T47D (cell line): Measurements from ENCODE around the gene TRIM47.
A peak's percentile ranks its signal among the peaks of the same experiment; 100 is the strongest.

Experiments
- DNase-seq, 2 experiments: peaks; one replicate each; pipeline versions ENCODE4 v3.0.0 to v3.0.0-alpha.2; 2011 to 2012; ENCODE audit warnings: low read depth in 1 of 2, low spot score in 1 of 2
- JUND ChIP-seq: IDR thresholded peaks from 2 replicates; pipeline ENCODE4 v1.6.1; 2012; ENCODE audit warnings: low read depth
- in situ Hi-C: cut with HindIII; loops from 2 replicates; pipeline ENCODE4 v1.10.0; 2016; ENCODE audit warnings: low sequenced_read_pairs, low pct_unique_long_range_greater_than_20kb

Gene TRIM47

DNA sequence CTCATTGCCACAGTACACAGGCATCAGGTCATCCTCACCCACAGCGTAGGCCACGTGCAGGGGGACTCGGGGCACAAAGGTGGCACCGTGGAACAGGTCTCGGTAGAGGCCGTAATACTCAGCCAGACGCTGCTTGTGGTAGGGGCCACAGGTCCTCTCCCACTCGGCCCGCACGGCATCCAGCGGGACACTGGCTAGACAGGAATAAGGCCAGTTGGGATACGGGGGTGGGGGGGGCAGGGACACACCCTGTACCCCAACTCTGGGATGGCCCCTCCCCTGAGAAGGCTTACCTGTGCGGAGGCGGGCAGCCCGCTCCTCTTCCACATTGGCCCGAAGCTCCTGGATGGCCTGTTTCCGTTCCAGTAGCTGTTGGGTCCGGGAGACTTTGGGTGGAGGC is 23.3 kb upstream of the TRIM47 start:
- in situ Hi-C loops, result no loop called here
- TF ChIP-seq JUND, result no peak
- DNase-seq, result no peak

DNA sequence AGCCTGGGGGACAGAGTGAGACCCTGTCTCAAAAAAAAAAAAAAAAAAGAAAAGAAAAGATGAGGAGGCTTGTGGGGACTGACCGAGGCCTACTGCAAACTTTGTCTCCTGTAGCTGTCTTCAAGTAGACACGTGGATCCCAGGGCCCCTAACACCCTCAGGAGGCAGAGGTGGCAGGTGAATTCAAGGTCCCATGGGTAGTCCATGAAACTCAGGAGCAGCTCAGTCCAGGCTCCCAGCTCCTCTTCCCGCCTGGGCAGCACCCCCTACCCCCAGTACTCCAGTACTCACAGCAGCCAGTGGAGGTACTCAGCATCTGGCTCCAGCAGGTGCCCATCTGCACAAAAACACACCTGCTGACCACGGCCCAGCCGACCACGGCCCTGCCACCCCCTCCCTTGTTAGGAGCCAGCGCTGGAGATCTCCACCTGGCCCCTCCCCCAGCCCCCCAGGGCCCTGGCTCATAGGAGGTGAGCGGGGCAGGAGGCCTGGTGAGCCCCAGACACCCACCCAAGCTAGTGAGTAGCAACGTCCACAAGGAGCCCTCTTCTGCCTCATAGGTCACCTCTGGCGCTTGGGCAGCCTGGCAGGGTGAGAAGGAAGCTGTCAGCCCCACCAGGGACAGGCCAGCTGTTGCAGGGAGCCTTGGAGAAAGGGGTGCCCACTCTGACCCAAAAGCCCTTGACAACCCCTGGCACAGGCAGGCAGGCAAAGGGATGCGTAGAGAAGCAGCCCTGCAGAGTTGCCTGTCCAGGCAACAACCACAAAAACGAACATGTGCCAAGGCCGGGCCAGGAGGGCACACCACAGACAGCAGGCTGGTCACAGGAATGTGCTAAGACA is 22.5 kb upstream of the TRIM47 start:
- DNase-seq, result no peak
- in situ Hi-C loops, result no loop called here

DNA sequence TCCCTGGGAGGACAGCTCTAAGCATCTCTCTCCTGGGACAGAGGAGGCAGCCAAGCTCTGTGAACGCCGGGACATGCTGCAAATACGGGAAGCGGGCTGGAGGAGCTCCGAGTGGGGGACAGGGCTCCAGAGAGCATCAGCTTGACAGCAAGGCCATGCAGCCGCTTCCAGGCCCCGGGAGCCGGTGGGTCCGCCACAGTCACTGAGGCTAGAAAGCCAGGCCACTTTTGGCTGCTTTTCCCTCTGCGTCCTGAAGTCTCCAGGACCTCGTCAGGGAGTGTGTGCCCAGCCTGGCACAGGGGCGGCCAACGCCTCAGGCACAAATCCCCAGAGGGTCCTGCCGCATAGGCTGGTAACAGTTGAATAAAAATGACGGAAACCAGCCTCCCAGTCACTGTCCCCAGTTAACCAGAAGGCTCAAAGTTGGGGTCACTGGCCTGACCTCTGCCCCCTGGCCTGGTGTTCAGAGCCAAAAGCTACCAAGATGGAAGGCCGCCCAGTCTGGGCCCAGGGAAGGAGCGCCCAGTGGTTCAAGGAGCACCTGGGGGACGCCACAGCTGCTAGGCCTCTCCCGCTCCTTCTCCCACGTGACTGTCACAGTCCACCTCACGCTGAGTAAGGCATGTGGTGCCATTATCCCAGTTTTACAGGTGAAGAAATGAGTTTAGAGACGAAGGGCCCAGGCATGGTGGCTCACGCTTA is 21.5 kb upstream of the TRIM47 start:
- no peak for DNase-seq
- no peak for TF ChIP-seq JUND
- in situ Hi-C loops, result no loop called here

More for the DNA sequence above, 22.5 kb upstream of the TRIM47 start:
- TF ChIP-seq JUND, result no peak

DNA sequence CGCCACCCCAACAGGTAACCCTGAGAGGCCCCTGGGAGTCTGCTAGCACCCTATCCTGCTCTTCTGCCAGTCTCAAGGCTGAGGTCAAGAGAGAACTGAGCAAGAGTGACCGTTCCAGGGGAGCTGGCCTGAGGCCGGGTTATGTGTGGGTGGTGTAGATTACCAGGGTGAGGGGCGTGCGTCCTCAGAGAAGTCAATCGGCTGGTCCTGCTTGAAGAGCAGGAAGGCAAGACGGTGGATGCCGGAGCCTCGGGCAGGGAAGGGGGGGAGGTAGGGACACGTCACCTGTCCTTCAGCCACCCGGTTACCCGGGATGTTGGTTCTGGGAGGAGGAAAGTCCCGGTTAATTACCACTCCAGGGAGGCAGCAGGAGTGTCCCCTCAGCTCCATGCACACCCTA is 21.0 kb upstream of the TRIM47 start:
- DNase-seq, result no peak
- no peak for TF ChIP-seq JUND
- in situ Hi-C loops, result no loop called here

DNA sequence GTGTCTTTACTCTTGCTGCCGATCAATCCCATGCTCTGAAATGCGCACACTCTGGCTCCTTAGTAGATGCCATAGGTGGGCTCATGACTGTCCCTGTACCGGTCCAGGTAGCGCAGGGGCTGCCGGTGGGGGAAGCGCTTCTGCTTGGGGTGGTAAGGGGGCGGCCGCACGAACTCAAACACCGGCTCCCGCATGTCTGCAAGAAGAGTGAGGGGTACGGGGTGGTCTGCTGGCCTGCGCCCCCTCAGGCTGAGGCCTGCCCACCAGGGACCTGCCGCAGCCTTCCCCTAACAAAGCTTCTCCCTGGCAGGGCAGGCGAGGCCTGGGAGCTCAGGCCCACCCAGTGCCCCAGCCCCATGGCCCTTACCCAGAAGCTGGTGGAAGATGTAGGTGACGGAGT is 20.4 kb upstream of the TRIM47 start:
- in situ Hi-C loops, result no loop called here
- DNase-seq, result no peak
- no peak for TF ChIP-seq JUND

DNA sequence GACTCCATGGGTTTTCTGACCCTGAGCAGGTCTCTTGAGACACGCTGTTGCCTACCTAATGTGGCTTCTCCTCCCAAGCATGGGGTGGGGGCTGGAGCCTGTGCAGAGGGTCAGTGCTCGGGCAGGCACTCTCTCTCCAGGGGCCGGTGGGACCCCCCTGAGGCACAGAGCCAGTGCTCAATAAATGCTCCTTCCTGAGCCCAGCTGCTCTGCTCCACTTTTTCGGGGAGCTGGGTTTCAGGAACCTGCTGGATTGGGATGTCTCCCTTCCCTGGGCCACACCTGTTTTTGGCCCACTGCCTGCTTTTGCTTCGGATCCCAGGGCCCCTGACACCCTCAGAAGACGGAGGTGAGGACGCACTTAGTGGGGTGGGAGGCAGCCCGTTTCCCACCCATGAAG is 19.7 kb upstream of the TRIM47 start:
- no peak for TF ChIP-seq JUND
- in situ Hi-C loops, result no loop called here

DNA sequence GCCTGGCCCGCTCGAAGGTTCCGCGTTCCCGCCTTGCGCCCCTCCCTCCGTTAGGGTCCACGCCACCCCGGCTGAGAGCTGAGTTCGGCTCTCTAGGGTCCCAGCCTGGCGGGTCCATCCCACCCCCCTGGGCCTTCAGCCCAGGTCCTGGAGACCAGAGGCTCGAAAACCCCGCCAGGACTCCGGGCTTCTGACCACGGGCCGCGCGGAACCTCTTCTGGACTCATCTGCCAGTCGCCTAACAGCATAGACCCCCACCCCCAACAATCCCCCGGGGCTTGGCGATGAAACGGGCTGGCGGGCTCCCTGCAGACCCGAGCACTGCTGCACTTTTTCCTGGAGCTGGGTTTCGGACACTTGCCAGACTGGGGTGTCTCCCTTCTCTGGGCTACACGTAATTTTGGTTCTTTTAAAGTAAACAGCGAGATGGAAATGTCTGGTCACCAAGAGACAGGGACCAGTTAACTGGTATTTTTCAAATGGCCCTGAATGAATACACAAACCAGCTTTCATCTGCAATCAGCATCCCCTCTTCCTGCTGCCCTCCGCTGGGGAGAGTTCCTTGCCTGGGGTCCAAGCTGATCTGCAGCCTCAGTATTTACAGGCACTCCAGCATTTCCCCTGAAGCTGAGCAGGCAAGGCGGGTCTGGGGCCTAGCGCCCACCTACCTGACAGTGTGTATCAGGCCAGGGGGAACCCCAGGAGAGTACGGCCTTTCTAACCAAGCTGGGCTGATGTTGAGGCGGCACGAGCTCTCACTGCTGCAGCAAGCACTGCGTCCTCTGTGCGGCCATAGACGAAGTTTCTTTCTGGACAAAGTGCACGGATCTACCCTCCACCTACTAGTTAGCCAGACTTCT is 19.0 kb upstream of the TRIM47 start:
- no peak for DNase-seq
- TF ChIP-seq JUND, result no peak
- in situ Hi-C loops, result no loop called here

More for the DNA sequence above, 19.7 kb upstream of the TRIM47 start:
- no peak for DNase-seq

DNA sequence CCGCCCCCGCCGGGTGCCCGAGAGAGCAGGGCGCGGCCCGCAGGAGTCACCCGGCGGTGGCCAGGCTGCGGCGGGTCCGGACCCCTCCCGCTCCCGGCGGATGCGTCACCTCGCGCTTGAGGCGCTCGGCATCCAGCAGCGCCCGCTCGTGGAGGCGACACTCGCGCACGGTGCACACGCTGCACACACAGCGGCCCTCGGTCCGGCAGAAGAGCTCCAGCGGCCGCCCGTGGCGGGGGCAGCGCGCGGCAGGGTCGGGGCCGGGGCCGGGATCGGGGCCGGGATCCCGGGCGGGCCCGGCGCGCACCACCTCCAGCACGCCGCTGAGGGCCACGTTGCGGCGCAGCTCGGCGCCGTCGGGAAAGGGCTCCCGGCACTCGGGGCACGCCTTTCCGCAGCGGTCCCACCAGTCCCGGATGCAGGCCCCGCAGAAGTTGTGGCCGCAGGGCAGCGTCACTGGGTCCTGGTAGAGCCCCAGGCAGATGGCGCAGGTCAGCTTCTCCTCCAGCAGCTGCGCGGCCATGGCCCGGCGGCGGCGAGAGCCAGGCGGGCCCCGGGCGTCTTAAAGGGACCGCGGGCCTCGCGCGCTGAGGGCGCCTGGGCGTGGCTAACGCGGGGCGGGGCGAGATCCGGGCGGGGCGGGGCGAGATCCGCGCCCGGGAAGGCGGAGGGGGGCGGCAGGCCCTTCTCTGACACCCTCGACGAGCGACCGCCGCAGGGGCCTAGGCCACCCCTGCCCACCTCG is 18.2 kb upstream of the TRIM47 start, which contains the start of gene TRIM65:
Gene TRIM65, minus strand, starts transcription at position 537 of the 745 bp plus-strand sequence. Its CDS starts 14 bp downstream, at position 523.
- peak; percentile 89 to 90 for DNase-seq
- TF ChIP-seq JUND, result no peak
- in situ Hi-C loops, result no loop called here

DNA sequence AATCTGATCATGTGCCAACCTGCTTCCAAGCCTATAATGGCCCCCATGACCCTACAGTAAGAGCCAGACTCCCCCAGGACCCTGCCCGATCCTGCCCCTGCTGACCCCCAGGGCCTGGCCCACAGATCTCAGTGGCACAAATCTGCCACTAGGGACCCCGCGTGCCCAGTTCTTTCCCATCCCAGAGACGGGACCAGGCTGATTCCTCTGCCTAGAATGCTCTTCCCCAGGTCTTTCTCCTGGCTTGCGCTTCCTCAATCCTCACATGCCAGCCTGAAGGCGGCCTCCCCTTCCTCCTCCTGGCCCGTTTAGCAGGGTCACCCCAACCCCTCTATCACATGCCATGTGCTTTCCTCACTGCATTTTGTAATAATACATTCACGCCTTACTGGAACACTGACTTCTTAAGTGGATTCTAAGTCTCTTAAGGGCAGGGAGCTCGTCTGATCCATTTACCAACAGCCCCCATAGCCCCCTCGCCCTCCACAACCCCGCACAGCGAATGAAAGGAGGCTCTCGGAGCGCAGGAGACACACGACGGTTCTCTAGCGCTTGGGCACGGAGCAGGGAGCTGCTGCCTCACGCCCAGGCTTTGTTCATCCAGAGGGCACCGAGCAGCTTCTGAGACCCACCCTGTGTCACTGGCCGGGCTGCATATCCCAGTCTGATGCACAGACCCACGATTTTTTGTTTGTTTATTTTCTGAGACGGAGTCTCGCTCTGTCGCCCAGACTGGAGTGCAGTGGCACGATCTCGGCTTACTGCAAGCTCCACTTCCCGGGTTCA is 17.2 kb upstream of the TRIM47 start:
- TF ChIP-seq JUND, result no peak
- DNase-seq, result peak in 1 of 2 experiments; percentile 56
- in situ Hi-C loops, result no loop called here

DNA sequence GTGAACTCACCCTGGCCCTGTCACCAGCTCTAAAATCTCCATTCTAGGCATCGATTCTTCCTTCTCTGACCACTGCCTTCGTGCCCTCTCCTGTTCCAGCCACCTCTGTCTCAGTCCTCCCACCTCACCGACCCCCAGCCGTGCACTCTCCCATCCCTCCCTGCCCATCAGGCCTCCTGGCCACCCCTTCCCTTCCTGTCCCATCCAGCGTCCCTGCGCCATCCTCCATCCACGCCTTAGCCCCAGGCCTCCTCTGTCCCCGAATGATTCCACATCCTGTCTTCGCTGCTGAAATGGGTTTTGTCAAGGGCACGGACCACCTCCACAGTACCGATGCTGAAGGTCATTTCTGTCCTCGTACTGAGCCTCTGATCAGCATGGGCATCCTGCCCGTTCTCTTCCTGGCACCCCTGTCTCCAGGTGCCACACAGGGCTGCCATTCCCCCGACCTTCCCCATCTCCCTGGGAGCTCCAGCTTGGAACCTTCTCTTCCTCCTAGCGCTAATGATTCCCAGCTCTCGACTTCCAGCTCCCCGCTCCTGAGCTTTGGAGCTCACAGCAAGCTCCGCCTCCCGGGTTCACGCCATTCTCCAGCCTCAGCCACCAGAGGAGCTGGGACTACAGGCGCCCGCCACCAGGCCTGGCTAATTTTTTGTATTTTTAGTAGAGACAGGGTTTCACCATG is 15.8 kb upstream of the TRIM47 start:
- DNase-seq, result no peak
- TF ChIP-seq JUND, result no peak
- in situ Hi-C loops, result no loop called here

DNA sequence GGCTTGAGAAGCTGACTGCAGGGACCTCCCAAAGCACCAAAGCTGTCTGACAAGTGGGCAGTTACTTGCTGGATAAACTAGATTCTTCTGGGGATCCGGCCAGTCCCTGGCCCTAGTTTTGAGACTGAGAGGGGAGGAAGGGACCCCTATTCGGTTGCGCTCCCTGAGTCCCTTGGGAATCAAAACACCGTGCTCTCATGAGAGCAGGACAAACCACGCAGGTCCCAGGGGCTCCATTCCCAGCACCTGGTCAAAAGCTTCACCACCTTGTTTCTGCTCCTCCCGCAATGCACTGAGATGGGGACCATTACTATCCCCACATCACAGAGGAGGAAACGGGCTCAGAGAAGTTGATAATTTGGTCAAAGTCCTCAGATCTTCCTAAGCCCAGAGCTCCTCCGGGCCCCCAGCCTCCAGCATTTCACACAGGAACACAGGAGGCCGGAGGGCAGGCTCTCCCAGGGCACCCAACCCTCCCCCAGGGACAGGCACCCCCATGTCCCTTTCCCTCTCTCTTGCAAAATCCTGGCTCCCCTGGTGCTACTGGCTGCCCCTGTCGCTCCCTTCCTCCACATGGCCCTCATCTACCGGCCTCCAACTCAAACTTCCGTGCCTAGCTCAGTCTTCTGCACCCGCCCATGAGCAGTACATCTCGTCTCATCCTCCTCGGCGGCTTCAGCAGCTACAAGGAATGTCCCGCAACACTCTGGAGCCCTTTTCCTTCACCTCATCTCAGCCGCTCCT is 15.1 kb upstream of the TRIM47 start:
- in situ Hi-C loops, result no loop called here
- DNase-seq, result no peak
- no peak for TF ChIP-seq JUND
